ENCODE measurements around the gene CYP4F11. TPM values are rescaled to one million over a fixed set of nuclear protein-coding genes. Genes with fewer than 3 reads are reported as not detected.

The CYP4F11 gene
- total RNA-seq, 1 experiment from 2014 or later: not detected

DNA sequence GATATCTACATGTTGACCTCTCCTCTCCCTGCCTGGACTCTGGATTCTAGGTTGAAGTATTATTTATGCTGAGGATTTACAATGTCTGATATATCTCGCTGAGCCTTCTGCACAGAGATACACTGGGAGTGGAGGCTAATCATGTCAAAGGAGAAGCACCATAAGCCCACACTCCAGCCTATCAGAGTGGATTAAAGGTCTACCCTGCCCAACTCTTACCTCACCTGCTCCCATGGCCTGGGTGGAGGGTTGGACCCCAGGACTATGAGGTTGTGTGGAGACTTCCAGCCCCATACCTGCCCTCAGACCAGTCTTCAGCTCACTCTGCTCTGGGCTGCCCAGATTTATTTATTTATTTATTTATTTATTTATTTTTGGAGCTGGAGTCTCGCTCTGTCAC is 29.9 kb upstream of the CYP4F11 start:
- H3K27ac ChIP-seq (ENCODE audit: insufficient read length, low read depth, low read length): no peak overlapping the region
- H4K5ac ChIP-seq (ENCODE audit: insufficient read length, low read depth, low read length): no peak overlapping the region
- no peak overlapping the region for H2BK20ac ChIP-seq (ENCODE audit: low read depth, low read length, poor library complexity, severe bottlenecking)
- H4K91ac ChIP-seq (ENCODE audit: insufficient read length, low read depth, low read length): no peak overlapping the region
- WGBS (ENCODE audit: extremely low coverage, insufficient read length, low lambda C conversion rate): no CpG with 5 or more reads among the region's 2 CpGs
- no peak overlapping the region for H2BK15ac ChIP-seq (ENCODE audit: low read depth, low read length)
- no peak overlapping the region for H3T11ph ChIP-seq (ENCODE audit: low read length)
- H3K4me1 ChIP-seq (ENCODE audit: insufficient read depth, low read length): no peaks in the 10 kb centered on the region
- no peaks in the 10 kb centered on the region for H4K20me1 ChIP-seq (ENCODE audit: control insufficient read depth, insufficient read depth, insufficient read length)
- H2BK5ac ChIP-seq (ENCODE audit: insufficient read length, low read length): no peak overlapping the region
- H3K56ac ChIP-seq (ENCODE audit: insufficient read length, low read depth, low read length): no peak overlapping the region
- H3K14ac ChIP-seq (ENCODE audit: insufficient read depth, low read length): no peak overlapping the region
- no peaks in the 10 kb centered on the region for H3K79me2 ChIP-seq (ENCODE audit: insufficient read depth, low read length)
- no peak overlapping the region for H4K8ac ChIP-seq (replicated peaks; ENCODE audit: insufficient read length, low read depth, low read length)
- no peak overlapping the region for H3K23ac ChIP-seq (ENCODE audit: insufficient read length, low read depth, low read length)
- no peak overlapping the region for H3K9ac ChIP-seq (ENCODE audit: extremely low read depth, insufficient read length, low read length)
- no peaks in the 10 kb centered on the region for H3K27me3 ChIP-seq (ENCODE audit: insufficient read depth, low read length)
- H3K18ac ChIP-seq (ENCODE audit: insufficient read length, low read depth, low read length): no peak overlapping the region
- no peak overlapping the region for H3K4me3 Mint-ChIP-seq
- H3K27ac Mint-ChIP-seq: no peak overlapping the region
- no peaks in the 10 kb centered on the region for H3K4me1 Mint-ChIP-seq
- TF ChIP-seq, protein P1, sequence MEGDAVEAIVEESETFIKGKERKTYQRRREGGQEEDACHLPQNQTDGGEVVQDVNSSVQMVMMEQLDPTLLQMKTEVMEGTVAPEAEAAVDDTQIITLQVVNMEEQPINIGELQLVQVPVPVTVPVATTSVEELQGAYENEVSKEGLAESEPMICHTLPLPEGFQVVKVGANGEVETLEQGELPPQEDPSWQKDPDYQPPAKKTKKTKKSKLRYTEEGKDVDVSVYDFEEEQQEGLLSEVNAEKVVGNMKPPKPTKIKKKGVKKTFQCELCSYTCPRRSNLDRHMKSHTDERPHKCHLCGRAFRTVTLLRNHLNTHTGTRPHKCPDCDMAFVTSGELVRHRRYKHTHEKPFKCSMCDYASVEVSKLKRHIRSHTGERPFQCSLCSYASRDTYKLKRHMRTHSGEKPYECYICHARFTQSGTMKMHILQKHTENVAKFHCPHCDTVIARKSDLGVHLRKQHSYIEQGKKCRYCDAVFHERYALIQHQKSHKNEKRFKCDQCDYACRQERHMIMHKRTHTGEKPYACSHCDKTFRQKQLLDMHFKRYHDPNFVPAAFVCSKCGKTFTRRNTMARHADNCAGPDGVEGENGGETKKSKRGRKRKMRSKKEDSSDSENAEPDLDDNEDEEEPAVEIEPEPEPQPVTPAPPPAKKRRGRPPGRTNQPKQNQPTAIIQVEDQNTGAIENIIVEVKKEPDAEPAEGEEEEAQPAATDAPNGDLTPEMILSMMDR (conservative IDR thresholded peaks at IDR 0.05): no peak
- no peak for DNase-seq
- no peak overlapping the region for H2BK12ac ChIP-seq (ENCODE audit: insufficient read length, low read depth, low read length)
- peaks cover 76% of the 10 kb centered on the region for H3K9me3 ChIP-seq (ENCODE audit: control insufficient read depth, low read depth, low read length)
- H3K4me2 ChIP-seq (ENCODE audit: insufficient read depth, insufficient read length, low read length): no peak overlapping the region
- H3K79me1 ChIP-seq (ENCODE audit: insufficient read depth, low read depth, low read length, poor library complexity, severe bottlenecking): no peaks in the 10 kb centered on the region
- no peak overlapping the region for H2AK5ac ChIP-seq (ENCODE audit: insufficient read length, low read length)
- no peak overlapping the region for H3K4ac ChIP-seq (ENCODE audit: low read depth, low read length)
- peaks cover 84 to 87% of the 10 kb centered on the region in 2 experiments for H3K9me3 Mint-ChIP-seq
- H2BK120ac ChIP-seq (ENCODE audit: low read depth, low read length, poor library complexity, severe bottlenecking): no peak overlapping the region
- H3K23me2 ChIP-seq (ENCODE audit: insufficient read length, low read depth, low read length, poor library complexity, severe bottlenecking): no peaks in the 10 kb centered on the region
- peaks cover 1% of the 10 kb centered on the region for H3K27me3 Mint-ChIP-seq (ENCODE audit: low read depth)
- H3K36me3 Mint-ChIP-seq (ENCODE audit: insufficient read depth in 1 of 3, low read depth in 3 of 3): peaks cover 9 to 22% (median 12%) of the 10 kb centered on the region in 3 experiments; a peak in 6 of 7 replicates
- no peak overlapping the region for H2AFZ ChIP-seq (ENCODE audit: low read length)
